8988T (cell line): ENCODE data around the gene MYO9A.
A peak's percentile ranks its signal among the peaks of the same experiment; 100 is the strongest.

Experiments
- DNase-seq: peaks from one replicate; pipeline ENCODE4 v3.0.0; 2011

MYO9A gene

GRCh38 chr15:71804695-71805470 is 313.1 kb downstream of the MYO9A start:
- DNase-seq, result no peak

DNA sequence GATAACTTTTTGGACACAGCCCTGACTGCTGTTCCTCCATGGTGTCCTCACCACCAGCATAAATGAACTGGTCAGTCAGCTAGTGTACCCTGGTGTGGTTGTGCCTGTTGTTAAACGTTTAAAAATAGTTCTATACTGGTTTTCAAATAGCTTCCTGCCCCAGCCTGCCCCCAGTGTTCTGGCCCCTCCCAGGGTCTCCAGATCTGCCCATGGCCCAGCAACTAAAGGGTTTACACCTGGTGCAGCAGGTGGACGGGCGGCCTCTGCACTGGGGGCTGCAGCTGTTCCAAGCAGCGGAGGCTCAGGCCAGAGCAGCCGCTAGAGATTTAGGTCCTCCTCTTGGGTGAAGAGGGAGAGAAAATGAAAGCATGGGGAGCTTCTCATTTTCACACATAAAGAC is 313.7 kb downstream of the MYO9A start:
- DNase-seq, result no peak

DNA sequence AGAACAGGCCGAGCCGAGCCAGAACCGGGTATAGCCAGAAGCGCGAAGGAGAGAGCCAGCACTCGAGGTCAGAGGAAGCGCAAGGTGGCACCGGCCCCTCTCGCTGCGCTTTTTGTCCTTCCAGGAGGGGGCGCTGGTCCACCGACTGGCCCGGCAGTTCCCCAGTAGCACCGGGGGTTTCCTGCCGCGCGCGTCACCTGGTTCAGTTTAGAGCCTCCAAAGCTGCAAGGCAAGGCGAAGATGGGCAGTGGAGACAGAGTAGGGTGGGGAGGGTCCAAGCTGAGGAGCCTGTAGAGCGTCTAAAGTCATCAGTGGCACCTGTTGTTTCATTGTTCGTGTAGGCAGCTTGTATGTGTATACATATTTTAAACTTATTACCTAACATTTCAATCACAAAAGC is 315.2 kb downstream of the MYO9A start:
- no peak for DNase-seq

DNA sequence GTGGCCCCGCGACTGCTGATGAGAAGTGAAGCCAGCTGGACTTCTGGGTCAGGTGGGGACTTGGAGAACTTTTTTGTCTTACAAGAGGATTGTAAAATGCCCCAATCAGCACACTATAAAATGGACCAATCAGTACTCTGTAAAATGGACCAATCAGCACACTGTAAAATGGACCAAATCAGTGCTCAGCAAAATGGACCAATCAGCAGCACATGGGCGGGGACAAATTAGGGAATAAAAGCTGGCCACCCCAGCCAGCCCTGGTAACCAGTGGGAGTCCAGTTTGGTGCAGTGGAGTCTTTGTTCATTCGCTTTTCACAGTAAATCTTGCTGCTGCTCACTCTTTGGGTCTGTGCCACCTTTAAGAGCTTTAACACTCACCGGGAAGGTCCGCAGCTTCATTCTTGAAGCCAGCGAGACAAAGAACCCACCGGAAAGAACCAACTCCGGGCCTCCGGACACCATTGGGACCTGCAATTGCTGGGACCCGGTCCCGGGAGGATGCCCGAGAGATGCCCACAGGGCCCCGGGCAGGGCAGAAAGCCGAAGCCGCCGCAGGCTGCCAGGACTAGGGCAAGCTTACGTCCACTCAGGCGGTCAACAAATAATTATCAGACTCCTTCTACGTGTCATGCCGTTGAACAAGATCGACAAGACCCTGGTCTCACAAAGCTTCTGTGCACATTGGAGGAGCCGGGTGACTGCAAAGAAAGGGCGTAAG is 315.9 kb downstream of the MYO9A start:
- no peak for DNase-seq

DNA sequence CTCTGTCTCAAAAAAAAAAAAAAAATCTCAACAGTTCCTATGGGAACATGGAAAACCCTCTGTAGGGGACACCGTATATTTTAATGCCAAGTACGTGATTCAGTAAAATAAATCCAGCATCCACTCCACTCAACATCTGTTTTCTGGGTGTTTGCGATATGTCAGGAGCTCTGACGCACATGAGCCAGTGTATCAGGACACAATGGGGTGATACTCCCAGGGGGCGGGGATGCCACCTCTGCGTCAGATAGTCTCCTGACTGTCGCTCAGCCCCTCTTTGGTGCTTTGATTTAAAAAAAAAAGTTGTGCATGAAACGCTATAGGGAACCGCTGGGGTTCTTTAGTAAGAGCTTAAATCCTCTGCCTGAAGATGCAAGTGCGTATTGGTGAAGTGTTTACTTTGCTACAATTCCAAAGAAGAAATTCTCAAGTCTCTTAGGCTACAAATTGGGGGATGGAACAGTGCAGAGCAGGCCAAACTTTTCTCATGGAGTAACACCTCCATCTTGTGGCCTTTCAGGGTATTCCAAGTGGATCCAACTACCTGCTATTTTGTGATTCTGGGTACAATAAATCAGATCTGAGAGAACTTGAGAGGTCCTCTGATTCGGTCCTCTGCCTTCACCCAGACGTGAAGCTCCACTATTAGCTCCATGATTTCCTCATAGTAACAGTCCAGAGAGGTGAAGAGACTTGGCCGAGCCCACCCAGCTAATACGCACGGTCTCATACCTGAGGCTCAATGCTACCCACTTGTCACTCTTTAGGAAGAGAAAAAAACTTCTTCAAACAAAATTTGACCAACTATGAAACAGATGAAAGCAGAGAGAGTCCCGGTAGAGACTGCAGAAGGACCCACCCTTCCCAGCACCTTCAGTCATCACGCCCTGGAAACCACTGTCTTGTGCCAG is 316.9 kb downstream of the MYO9A start:
- DNase-seq, result no peak

- no peak for DNase-seq
Measured at GRCh38 chr15:71800190-71800589, 317.8 kb downstream of the MYO9A start.

DNA sequence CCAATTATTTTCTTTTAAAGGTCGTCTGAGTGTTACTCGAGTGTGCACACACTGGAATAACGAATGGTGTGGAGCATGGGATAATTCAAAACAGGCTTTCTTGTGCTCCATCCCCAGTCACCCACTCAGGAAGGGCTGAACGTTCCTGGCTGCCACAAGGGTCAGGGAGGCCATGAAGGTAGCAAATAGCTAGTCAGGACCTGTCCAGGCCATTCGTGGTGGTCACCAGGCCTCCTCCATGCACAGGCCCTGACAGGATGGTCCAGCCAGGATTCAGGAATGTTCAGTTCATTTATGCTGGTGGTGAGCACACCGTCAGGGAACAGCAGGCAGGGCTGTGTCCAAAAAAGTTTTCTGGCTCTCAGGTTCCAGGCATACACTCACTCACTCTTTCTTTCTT is 319.3 kb downstream of the MYO9A start:
- no peak for DNase-seq

DNA sequence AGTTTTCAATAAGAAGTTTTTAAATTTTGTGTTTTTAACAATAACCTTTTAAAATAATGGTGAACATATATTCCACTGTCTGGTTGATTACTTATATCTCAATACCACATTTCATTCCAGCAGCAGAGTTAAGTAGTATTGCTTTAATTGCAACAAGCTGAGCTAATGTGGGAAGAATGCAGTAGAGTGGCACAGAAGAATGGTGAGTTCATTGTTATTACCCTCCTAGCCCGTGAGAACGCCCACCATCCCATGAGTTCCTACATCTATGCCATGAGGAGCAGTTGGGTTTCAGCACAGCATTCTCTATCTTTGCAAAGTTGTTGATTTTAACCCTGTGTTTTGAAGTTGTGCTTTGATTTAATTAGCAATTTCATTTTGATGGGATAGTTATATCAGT is 325.4 kb downstream of the MYO9A start:
- DNase-seq, result no peak

- no peak for DNase-seq
Measured at GRCh38 chr15:71791975-71792374, 326.0 kb downstream of the MYO9A start.

- no peak for DNase-seq
Measured at GRCh38 chr15:71790081-71790480, 327.9 kb downstream of the MYO9A start.

GRCh38 chr15:71789616-71790015 is 328.3 kb downstream of the MYO9A start:
- no peak for DNase-seq

GRCh38 chr15:71788646-71789579 is 329.0 kb downstream of the MYO9A start:
- no peak for DNase-seq

DNA sequence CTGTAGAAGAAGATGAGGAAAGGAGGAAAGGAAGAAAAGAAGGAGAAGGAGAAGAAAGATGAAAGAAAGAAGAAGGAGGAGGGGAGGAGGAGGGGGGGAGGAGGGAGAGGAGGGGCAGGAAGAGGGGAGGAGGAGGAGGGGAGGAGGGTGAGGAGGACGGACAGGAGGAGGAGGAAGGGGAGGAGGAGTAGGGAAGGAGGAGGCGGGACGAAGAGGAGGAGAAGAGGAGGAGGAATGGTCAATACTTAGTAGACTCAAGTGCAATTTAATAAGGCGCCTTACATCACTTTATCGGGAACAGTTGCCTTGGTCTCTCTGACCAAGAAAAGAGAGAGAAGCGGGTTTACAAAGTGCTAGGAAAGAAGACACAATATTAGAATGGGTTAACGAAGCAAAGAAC is 331.3 kb downstream of the MYO9A start:
- DNase-seq, result no peak

- DNase-seq, result no peak
Measured at GRCh38 chr15:71785996-71786395, 332.0 kb downstream of the MYO9A start.

- no peak for DNase-seq
Measured at GRCh38 chr15:71784719-71785118, 333.2 kb downstream of the MYO9A start.

DNA sequence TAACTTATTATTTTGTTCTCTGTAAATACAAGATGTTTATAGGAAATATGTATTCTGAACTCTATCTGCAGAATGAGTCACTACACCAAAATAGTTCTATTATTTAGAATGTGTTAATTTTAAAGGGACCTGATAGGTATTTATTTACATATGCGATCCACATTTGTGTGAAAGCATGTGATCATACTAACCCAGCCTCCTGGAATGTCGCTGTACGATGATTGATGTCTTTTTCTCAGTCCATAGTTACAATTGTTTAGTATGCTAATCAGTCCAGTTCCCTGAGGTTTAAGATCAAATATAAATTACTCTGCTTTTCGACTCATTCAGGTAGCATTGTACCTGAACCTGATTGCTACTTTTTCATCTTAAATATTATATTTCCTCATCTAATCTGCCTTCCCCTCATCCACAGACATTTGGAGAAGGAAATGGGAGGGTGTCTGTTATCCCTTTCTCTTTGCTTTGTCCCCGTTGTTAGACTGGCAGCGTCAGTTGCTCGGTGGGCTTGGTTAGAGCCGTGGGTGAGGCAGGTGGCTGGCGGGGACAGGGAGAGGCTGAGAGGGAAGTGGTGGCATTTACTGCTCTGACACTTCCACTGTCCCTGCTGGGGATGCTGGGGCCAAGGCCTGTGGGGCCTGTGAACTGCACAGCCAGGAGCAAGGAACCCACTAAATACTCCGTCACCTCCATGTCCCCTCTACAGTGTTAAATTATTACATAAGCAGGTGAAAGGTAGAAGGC is 335.4 kb downstream of the MYO9A start:
- no peak for DNase-seq

DNA sequence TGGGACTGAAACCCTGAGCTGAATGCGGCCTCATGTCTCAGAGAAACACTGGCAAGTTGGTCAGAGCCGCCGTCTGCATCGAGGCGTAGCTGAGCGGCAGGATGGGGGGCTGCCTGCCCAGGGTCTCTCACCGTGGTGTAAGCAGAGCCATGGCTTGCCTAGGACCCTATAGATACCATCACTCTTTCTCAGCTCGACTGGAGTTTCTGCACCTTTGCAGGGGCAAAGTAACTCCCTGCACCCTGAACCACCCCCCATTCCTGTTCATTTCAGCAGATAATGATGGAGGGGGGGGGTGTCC is 336.0 kb downstream of the MYO9A start:
- DNase-seq, result no peak

DNA sequence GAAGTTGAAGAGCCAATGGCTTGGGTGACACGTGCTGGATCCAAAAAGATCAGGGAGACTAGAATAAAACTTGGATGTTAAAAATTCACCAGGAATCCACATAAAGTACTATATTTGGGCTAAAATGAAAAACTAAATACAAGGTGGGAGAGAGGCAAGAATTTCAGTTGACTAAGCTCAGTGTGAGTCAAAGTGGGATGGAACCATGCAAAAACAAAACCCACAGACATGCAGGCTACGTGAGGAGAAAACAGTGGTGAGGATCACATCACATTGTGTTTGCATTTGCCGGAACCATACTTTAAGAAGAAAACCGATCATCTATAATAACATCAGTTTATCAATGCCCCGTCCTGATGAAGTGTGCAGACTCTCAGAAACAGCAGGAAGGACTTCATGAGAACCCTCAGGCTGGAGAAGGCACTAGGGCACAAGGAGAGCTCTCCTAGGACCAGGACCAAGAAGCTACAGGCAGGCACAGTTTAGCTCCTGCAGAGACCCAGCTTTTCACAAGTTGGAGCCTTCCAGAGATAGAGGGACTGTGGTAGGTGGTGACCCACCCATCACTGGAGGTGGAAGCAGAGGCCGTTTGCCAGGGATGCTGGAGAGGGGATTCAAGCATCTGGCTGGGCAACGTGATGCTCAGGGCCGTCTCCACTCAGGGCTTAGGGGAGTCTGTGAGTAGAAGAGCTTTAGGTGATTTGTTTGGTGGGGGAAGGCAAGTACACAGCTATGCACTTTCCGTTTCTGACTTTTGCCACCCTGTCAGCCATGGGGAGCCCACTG is 336.6 kb downstream of the MYO9A start:
- no peak for DNase-seq

DNA sequence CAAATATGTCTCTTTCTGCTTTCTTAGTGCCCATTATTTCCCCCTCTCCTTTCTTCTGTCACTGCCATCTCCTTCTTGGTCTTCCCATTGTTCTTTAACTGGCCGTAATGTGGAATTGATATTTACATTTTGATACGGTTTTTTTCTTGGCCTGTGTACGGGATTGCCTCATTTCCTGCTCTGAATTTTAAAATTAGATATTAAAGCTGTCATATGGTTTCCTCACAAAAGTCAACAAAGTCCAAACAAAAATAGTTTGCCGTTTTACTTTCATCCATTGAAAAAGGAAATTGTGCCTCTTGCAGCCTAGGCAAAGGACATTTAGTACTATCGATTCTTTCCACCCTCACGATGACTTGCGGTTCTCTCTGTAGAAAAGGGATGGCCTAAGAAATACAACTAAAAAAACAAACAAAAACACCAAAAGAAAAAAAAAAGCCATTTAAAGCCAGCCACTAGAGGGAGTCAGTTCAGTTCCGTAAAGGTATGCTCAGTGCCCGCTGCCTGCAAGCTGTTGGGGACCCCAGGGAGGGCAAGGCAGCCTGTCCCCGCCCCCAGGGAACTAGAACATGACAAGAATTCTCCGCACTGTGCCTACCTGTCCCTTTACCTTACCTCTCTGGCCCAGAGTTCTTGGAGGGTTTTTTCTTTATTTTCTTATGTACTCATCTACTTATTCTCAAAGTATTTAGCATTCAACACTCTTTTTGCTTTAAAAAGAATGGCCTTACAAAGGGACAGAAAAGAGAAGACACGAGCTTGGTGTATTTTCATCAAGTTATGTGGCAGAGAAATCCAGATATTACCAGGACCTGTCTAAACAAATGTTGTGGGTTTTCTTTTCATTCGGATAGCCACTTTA is 337.6 kb downstream of the MYO9A start:
- peak; percentile 35 for DNase-seq
